CD4-positive, alpha-beta T cell treated with Interferon gamma for 1 hour (primary cell): Measurements from ENCODE around the gene PHAX.
"Not testable (repeated sequence)": the region's sequence is repeated elsewhere in the genome, so short reads cannot be mapped to it uniquely, and the experiment has no call there.

ENCODE experiments used
- DNase-seq: peaks from one replicate; pipeline ENCODE4 v3.0.0-alpha.2; 2020

PHAX gene

DNA sequence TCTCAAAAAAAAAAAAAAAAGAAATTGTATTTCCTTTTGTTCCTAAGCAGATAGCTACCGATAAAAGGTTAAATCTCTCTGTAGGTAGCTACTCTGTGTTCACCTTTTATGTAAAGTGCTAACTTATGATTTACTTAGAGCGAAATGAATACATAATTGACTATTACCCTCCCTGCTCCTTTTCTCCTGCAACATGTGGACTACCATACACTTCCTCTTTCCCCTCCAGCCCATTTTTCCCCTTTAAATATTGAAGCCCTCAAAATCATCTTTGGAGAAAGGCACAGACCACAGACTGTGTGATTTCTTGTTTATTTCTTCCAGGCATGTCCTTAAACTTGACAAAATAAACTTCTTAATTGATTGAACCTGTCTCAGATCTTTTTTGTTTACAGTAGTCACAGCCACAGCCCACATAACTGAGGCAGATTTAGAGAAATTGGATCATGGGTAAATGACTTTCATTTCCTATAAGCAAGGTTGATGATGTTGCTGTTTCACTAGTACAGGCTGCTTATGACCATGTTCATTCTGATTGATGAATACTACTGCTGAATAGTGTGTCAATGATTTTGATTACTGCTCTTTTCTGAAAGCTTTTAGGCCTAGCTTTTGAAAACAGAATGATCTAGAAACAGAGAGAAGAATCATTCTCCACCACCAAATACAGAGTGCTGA is 59.2 kb downstream of the PHAX start:
- DNase-seq = no peak

DNA sequence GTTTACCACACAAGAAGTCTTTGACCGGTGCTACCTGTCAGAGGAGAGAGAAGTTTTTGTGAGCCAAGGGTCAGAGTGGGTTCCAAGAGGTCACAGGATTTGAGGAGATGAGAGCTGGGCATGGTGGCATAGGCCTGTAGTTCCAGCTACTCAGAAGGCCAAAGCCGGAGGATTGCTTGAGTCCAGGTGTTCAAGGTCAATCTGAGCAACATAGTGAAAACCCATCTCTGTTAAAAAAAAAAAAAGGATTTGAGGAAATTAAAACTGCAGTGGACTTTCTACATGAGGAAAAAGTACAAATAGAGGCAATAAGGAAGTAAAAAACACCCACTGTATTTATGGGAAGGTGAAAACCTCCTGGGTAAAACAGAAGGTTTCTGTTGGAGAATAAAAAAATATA is 63.8 kb downstream of the PHAX start:
- DNase-seq = no peak

DNA sequence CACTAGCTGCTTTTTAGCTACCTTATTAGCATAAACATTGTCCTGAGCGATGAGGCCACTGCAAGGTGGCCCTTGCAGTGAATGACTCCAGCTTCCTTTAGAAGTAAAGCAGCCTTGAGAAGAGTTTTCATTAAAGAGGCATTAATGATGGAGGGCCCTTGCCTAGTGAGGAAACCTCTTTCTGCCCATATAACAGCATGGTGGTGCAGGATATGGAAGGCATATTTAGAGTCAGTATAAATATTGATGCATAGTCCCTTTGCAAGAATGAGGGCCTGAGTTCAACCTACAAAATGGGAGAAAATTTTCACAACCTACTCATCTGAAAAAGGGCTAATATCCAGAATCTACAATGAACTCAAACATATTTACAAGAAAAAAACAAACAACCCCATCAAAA is 69.4 kb downstream of the PHAX start:
- DNase-seq = not testable (repeated sequence)

- not testable (repeated sequence) for DNase-seq
Observed at GRCh38 chr5:126671681-126672080, 70.9 kb downstream of the PHAX start.

DNA sequence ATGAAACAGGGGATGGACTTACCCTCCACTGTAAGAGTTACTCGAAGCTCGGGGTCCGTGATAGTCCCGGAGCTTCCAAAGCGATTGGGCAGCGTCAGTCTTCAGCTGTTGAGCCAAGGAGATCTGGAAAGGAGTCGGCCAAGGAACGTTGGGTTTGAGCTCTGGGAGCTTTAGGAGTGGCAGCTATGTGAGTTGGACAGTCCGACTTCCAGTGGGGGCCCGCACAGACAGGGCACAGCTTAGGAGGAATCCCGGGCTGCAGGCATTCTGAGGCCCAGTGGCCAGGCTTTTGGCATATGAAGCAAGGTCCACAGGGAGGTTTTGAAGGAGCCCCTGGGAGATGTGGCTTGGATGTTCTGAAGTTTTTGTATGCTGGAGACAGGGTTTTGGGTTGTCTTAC is 72.7 kb downstream of the PHAX start:
- no peak for DNase-seq

- no peak for DNase-seq
Observed at GRCh38 chr5:126674145-126674544, 73.4 kb downstream of the PHAX start.

DNA sequence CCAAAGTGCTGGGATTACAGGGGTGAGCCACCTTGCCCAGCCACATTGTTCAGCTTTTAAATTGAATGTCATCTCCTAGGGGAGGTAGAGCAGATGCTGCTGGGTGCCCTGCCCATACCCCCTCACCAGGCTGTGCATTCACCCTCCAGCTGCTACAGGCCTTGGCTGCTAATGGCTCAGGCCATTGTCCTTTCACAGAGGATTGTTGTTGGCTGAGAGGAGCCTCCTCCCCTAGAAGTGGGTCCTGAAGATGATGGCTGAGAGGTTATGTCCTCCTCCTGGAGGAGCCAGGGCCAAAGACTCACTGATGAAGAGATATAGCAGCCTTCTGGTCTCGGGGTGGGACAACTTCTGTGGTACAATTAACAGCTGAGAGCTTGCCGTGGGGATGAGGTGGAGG is 74.6 kb downstream of the PHAX start:
- no peak for DNase-seq

- peak; percentile 59 for DNase-seq
Observed at GRCh38 chr5:126676195-126676624, 75.5 kb downstream of the PHAX start.
